HG02973 (cell line): ENCODE measurements around the gene LGALS3.
"Not testable (repeated sequence)": the region's sequence is repeated elsewhere in the genome, so short reads cannot be mapped to it uniquely, and the experiment has no call there.

Experiments used
- ATAC-seq: cut with Tn5 transposase; IDR thresholded peaks from one replicate; pipeline ENCODE4 v1.9.1; 2021; ENCODE audit warnings: moderate library complexity; ENCODE audit not compliant: unreplicated experiment

The LGALS3 gene

GRCh38 chr14:55129086-55129427 is at the start of gene LGALS3:
LGALS3 (plus strand) TSS chr14:55129252; CDS start chr14:55137374, 8,122 bp downstream.
- peak; percentile 50 for ATAC-seq

- not testable (repeated sequence) for ATAC-seq
Observed at GRCh38 chr14:55079961-55080360, 49.1 kb upstream of the LGALS3 start.

GRCh38 chr14:55084401-55085059 is 44.5 kb upstream of the LGALS3 start:
- no peak for ATAC-seq

GRCh38 chr14:55085060-55085660 is 43.9 kb upstream of the LGALS3 start:
- no peak for ATAC-seq

GRCh38 chr14:55086938-55087337 is 42.1 kb upstream of the LGALS3 start:
- ATAC-seq = no peak

- no peak for ATAC-seq
Observed at GRCh38 chr14:55088356-55088755, 40.7 kb upstream of the LGALS3 start.

- ATAC-seq = no peak
Observed at GRCh38 chr14:55092341-55092740, 36.7 kb upstream of the LGALS3 start.

GRCh38 chr14:55094292-55095157 is 34.5 kb upstream of the LGALS3 start:
- ATAC-seq = no peak

- peak; percentile 55 for ATAC-seq
Observed at GRCh38 chr14:55097881-55098560, 31.0 kb upstream of the LGALS3 start.

GRCh38 chr14:55098561-55098898 is 30.5 kb upstream of the LGALS3 start:
- no peak for ATAC-seq

GRCh38 chr14:55099756-55100155 is 29.3 kb upstream of the LGALS3 start:
- ATAC-seq = no peak

GRCh38 chr14:55101698-55102097 is 27.4 kb upstream of the LGALS3 start:
- no peak for ATAC-seq

- ATAC-seq = peak; percentile 62
Observed at GRCh38 chr14:55102141-55102621, 26.9 kb upstream of the LGALS3 start.

GRCh38 chr14:55103005-55103640 is 25.9 kb upstream of the LGALS3 start:
- ATAC-seq = peak; percentile 32

- ATAC-seq = no peak
Observed at GRCh38 chr14:55103971-55104954, 24.8 kb upstream of the LGALS3 start.

- ATAC-seq = no peak
Observed at GRCh38 chr14:55105991-55106390, 23.1 kb upstream of the LGALS3 start.

GRCh38 chr14:55107766-55108554 is 21.1 kb upstream of the LGALS3 start:
- ATAC-seq = no peak

- ATAC-seq = no peak
Observed at GRCh38 chr14:55109836-55110235, 19.2 kb upstream of the LGALS3 start.
